Smooth muscle cell (in vitro differentiated cells): Measurements from ENCODE around the gene SOBP. TPM values are rescaled to one million over a fixed set of nuclear protein-coding genes. Genes with fewer than 3 reads are reported as not detected.

Experiments used
- DNase-seq: peaks from one replicate; lab custom pipeline; 2025; ENCODE audit not compliant: unreplicated experiment; lab: John Stamatoyannopoulos, UW
- H2AFZ ChIP-seq: fragments of 200-600 bp; sonication (generic); 2 replicates; pipeline ENCODE4 v1.6.0; 2016; ENCODE audit warnings: antibody characterized with exemption, low read depth, mild to moderate bottlenecking
- H3F3A ChIP-seq: fragments of 200-600 bp; sonication (generic); 2 replicates; pipeline ENCODE4 v1.6.0; 2017; ENCODE audit warnings: antibody characterized with exemption, low read depth
- H3K27ac ChIP-seq: fragments of 200-600 bp; sonication (generic); 2 replicates; pipeline ENCODE4 v1.5.1; 2016; ENCODE audit warnings: low read depth, mild to moderate bottlenecking
- H3K27me3 ChIP-seq: fragments of 200-600 bp; sonication (generic); 2 replicates; pipeline ENCODE4 v1.6.1; 2016; ENCODE audit warnings: low read depth, mild to moderate bottlenecking
- H3K36me3 ChIP-seq: fragments of 200-600 bp; sonication (generic); 2 replicates; pipeline ENCODE4 v1.5.1; 2016; ENCODE audit warnings: low read depth
- H3K4me1 ChIP-seq: fragments of 200-600 bp; sonication (generic); 2 replicates; pipeline ENCODE4 v1.5.1; 2016; ENCODE audit warnings: low read depth
- H3K4me2 ChIP-seq: fragments of 200-600 bp; sonication (generic); 2 replicates; pipeline ENCODE4 v1.6.0; 2016; ENCODE audit warnings: mild to moderate bottlenecking
- H3K4me3 ChIP-seq: fragments of 200-600 bp; sonication (generic); 2 replicates; pipeline ENCODE4 v1.5.1; 2016; ENCODE audit warnings: mild to moderate bottlenecking
- H3K79me2 ChIP-seq: fragments of 200-600 bp; sonication (generic); 2 replicates; pipeline ENCODE4 v1.6.0; 2016; ENCODE audit warnings: low read depth, mild to moderate bottlenecking
- H3K9ac ChIP-seq: fragments of 200-600 bp; sonication (generic); 2 replicates; pipeline ENCODE4 v1.6.0; 2016; ENCODE audit warnings: low read depth
- H3K9me3 ChIP-seq: fragments of 200-600 bp; sonication (generic); replicated peaks from 2 replicates; pipeline ENCODE4 v1.5.1; 2016; ENCODE audit warnings: low read depth
- H4K20me1 ChIP-seq: fragments of 200-600 bp; sonication (generic); 2 replicates; pipeline ENCODE4 v1.6.0; 2016; ENCODE audit warnings: low read depth
- WGBS: methylation state at CpG from one replicate; pipeline ENCODE4 v1.1.7; 2016; ENCODE audit warnings: low lambda C conversion rate; 5-methylcytosine and 5-hydroxymethylcytosine counted together
- polyA plus RNA-seq: library from polyadenylated mRNA; unstranded; fragments of >200 nt; fragmentation: Nextera tagmentation; extraction: Ambion mirVana; gene quantifications from 2 replicates; pipeline ENCODE4 v1.2.1, GENCODE V29; 2016
- total RNA-seq: library from RNA; depleted of rRNA; stranded (reverse); fragments of >200 nt; gene quantifications from 2 replicates; pipeline ENCODE4 v1.2.3, GENCODE V29; 2014
- TF ChIP-seq, protein P1 (sequence below): fragments of 200-600 bp; sonication (generic); IDR thresholded peaks from 2 replicates; pipeline ENCODE4 v1.5.1; 2017; ENCODE audit warnings: borderline replicate concordance, mild to moderate bottlenecking, antibody characterized with exemption; ENCODE audit not compliant: insufficient read depth, poor library complexity, severe bottlenecking

The SOBP gene
- total and polyA plus RNA-seq, 2 experiments from 2014 or later: 0.67 to 4.0 TPM

DNA sequence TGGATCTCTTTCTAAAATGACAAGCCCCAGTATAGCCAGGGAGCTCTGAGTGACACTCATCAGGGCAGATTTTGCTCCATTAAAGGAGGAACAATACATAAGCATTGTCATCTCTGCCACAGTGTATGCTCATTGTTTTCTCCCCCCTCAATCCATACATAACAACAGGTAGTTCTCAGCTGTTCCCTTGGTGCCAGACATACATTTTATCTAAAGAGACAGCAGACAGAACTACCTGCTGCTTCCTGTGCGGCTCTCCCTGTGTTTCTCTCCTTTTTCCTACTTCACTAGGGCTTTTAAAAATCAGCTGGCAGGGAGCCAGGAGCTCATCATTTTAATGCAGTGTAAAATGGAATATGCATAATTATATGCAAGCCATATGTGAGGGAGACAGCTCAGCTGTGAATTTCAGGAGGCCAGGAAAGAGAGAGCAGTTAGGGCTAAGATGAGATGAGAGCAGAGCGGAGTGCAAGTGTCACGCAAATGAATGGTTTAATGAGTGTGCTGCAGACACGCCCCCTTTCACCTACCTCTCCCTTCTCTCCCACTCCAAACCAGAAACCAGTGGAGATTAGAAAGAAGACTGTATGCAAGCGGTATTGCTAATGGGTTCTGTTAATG is 96.0 kb downstream of the SOBP start:
- WGBS: 73% methylated on average over 5 of the region's 5 CpGs
- TF ChIP-seq, protein P1, sequence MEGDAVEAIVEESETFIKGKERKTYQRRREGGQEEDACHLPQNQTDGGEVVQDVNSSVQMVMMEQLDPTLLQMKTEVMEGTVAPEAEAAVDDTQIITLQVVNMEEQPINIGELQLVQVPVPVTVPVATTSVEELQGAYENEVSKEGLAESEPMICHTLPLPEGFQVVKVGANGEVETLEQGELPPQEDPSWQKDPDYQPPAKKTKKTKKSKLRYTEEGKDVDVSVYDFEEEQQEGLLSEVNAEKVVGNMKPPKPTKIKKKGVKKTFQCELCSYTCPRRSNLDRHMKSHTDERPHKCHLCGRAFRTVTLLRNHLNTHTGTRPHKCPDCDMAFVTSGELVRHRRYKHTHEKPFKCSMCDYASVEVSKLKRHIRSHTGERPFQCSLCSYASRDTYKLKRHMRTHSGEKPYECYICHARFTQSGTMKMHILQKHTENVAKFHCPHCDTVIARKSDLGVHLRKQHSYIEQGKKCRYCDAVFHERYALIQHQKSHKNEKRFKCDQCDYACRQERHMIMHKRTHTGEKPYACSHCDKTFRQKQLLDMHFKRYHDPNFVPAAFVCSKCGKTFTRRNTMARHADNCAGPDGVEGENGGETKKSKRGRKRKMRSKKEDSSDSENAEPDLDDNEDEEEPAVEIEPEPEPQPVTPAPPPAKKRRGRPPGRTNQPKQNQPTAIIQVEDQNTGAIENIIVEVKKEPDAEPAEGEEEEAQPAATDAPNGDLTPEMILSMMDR: no peak
- no peaks in the 10 kb centered on the region for H3K27me3 ChIP-seq
- H3K4me3 ChIP-seq: no peak overlapping the region
- no peak overlapping the region for H3K27ac ChIP-seq
- H3K4me2 ChIP-seq: no peak overlapping the region
- no peaks in the 10 kb centered on the region for H3K9me3 ChIP-seq
- peaks cover 12% of the 10 kb centered on the region for H3K4me1 ChIP-seq
- no peaks in the 10 kb centered on the region for H3K79me2 ChIP-seq
- no peak for DNase-seq
- H2AFZ ChIP-seq: no peak overlapping the region
- H4K20me1 ChIP-seq: no peaks in the 10 kb centered on the region
- H3F3A ChIP-seq: no peaks in the 10 kb centered on the region
- no peaks in the 10 kb centered on the region for H3K36me3 ChIP-seq
- H3K9ac ChIP-seq: no peak overlapping the region

DNA sequence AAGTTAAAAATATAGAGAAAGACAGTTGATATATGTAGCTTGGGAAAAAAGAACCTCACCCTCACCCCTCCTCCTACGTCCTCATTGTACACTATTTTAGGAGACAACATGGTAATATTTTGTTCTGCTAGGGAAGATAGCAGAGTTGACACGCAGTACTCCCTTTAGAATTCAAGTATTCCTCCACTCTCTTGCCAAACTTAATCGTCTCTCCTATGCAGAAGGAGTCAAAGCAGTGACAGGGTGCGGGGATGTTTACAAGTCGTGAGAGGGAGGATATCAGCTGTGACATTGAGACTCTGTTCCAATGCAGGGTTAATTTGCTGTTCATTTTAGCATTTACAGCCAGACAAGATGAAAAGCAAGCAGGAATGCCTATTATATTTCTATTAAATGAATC is 97.5 kb downstream of the SOBP start:
- no peak overlapping the region for H3K4me3 ChIP-seq
- H4K20me1 ChIP-seq: no peaks in the 10 kb centered on the region
- no peaks in the 10 kb centered on the region for H3F3A ChIP-seq
- no peak overlapping the region for H3K9ac ChIP-seq
- peaks cover 5% of the 10 kb centered on the region for H3K4me1 ChIP-seq
- H3K4me2 ChIP-seq: no peak overlapping the region
- no peak for DNase-seq
- no peaks in the 10 kb centered on the region for H3K79me2 ChIP-seq
- H3K27me3 ChIP-seq: no peaks in the 10 kb centered on the region
- H3K27ac ChIP-seq: no peak overlapping the region
- H3K9me3 ChIP-seq: no peaks in the 10 kb centered on the region
- WGBS: 79% methylated on average over 5 of the region's 5 CpGs
- no peaks in the 10 kb centered on the region for H3K36me3 ChIP-seq
- TF ChIP-seq, protein P1: no peak
- H2AFZ ChIP-seq: no peak overlapping the region

DNA sequence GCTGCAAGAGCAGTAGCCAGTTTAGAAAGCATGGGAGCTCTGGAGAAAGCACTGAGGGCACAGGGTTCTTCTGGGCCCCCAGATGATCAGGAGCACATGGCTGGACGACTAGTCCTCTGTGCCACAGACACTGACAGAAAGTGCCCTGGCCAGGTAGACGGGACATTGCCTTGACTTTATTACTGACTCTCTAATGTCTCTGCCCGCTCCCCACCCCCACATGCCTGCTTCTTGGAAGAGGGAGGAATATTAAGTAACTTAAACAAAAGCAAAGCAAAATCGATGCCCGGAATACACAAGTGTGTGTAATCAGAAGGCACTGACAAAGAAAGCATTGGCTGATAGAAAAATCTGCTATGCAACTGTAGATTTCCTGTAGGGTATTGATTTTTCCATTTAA is 99.3 kb downstream of the SOBP start:
- no peaks in the 10 kb centered on the region for H3F3A ChIP-seq
- peaks cover 5% of the 10 kb centered on the region for H3K4me1 ChIP-seq
- H4K20me1 ChIP-seq: no peaks in the 10 kb centered on the region
- H2AFZ ChIP-seq: no peak overlapping the region
- no peak overlapping the region for H3K27ac ChIP-seq
- TF ChIP-seq, protein P1: no peak
- no peak for DNase-seq
- H3K4me3 ChIP-seq: no peak overlapping the region
- H3K36me3 ChIP-seq: no peaks in the 10 kb centered on the region
- H3K79me2 ChIP-seq: no peaks in the 10 kb centered on the region
- H3K4me2 ChIP-seq: no peak overlapping the region
- no peak overlapping the region for H3K9ac ChIP-seq
- 94% methylated on average over 5 of the region's 5 CpGs for WGBS
- H3K9me3 ChIP-seq: no peaks in the 10 kb centered on the region
- no peaks in the 10 kb centered on the region for H3K27me3 ChIP-seq

DNA sequence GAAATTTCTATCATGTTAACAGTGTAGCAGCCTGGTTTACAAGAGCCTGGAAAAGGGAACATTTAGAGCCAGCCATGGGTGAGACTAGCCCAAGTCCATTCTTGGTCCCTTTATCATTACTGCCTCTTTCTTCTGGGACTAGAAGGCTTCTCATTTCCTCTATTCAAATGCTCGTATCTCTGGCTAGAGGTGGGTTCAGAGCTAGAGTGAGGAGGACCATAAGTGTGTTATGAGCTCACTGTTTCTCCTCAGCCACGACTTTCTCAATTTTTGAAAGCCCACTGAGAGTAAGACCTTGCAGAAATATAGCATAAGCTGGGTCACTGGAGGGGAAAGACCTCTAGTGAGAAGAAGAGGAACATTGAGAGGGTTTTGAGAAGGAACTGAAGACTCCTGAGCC is 100.0 kb downstream of the SOBP start:
- DNase-seq: no peak
- H3K4me3 ChIP-seq: no peak overlapping the region
- H3K36me3 ChIP-seq: no peaks in the 10 kb centered on the region
- H3K9ac ChIP-seq: no peak overlapping the region
- H3K4me1 ChIP-seq: peaks cover 5% of the 10 kb centered on the region
- no peaks in the 10 kb centered on the region for H3K9me3 ChIP-seq
- WGBS: 86% methylated on average over 2 of the region's 2 CpGs
- H3K27ac ChIP-seq: no peak overlapping the region
- no peaks in the 10 kb centered on the region for H3K79me2 ChIP-seq
- H3K27me3 ChIP-seq: no peaks in the 10 kb centered on the region
- TF ChIP-seq, protein P1: no peak
- no peak overlapping the region for H2AFZ ChIP-seq
- H3K4me2 ChIP-seq: no peak overlapping the region
- H3F3A ChIP-seq: no peaks in the 10 kb centered on the region
- H4K20me1 ChIP-seq: no peaks in the 10 kb centered on the region
